DOHH2 (cell line): Measurements from ENCODE around the gene ZNF398.
"Not testable (repeated sequence)": the region's sequence is repeated elsewhere in the genome, so short reads cannot be mapped to it uniquely, and the experiment has no call there.

Source experiments
- H3F3A ChIP-seq: fragments of 200-600 bp; sonication (generic), shearing (Covaris generic); 2 replicates; pipeline ENCODE4 v1.6.0; 2016; ENCODE audit warnings: antibody characterized with exemption, mild to moderate bottlenecking; ENCODE audit not compliant: control insufficient read depth, insufficient read depth
- H3K27ac ChIP-seq: fragments of 200-600 bp; sonication (generic); 2 replicates; pipeline ENCODE4 v1.5.1; 2014; ENCODE audit warnings: low read depth, mild to moderate bottlenecking, low read length, moderate library complexity
- H3K27me3 ChIP-seq: fragments of 200-600 bp; sonication (generic); 2 replicates; pipeline ENCODE4 v1.6.1; 2014; ENCODE audit warnings: mild to moderate bottlenecking, low read length, mixed read lengths; ENCODE audit not compliant: control insufficient read depth
- H3K36me3 ChIP-seq: fragments of 200-600 bp; sonication (generic); 2 replicates; pipeline ENCODE4 v1.6.1; 2014; ENCODE audit warnings: mild to moderate bottlenecking, low read length, moderate library complexity, mixed read lengths; ENCODE audit not compliant: control insufficient read depth
- H3K4me1 ChIP-seq: fragments of 200-600 bp; sonication (generic); 2 replicates; pipeline ENCODE4 v1.6.1; 2014; ENCODE audit warnings: mild to moderate bottlenecking, low read length, mixed read lengths; ENCODE audit not compliant: control insufficient read depth
- H3K4me2 ChIP-seq: fragments of 200-600 bp; sonication (generic); 2 replicates; pipeline ENCODE4 v1.6.0; 2014; ENCODE audit warnings: mild to moderate bottlenecking, low read length, moderate library complexity
- H3K4me3 ChIP-seq: fragments of 200-600 bp; sonication (generic); 2 replicates; pipeline ENCODE4 v1.5.1; 2014; ENCODE audit warnings: mild to moderate bottlenecking, low read length, mixed read lengths
- H3K79me2 ChIP-seq: fragments of 200-600 bp; sonication (generic); 2 replicates; pipeline ENCODE4 v1.6.1; 2014; ENCODE audit warnings: mild to moderate bottlenecking, low read length, mixed read lengths; ENCODE audit not compliant: control insufficient read depth
- H3K9me2 ChIP-seq: fragments of 200-600 bp; sonication (generic); replicated peaks from 2 replicates; pipeline ENCODE4 v1.6.1; 2014; ENCODE audit warnings: mild to moderate bottlenecking, low read length, mixed read lengths; ENCODE audit not compliant: control insufficient read depth
- H3K9me3 ChIP-seq: fragments of 200-600 bp; sonication (generic); 2 replicates; pipeline ENCODE4 v1.6.1; 2014; ENCODE audit warnings: antibody characterized with exemption, low read length, mixed read lengths; ENCODE audit not compliant: control insufficient read depth, insufficient read depth
- H4K20me1 ChIP-seq: fragments of 200-600 bp; sonication (generic); 2 replicates; pipeline ENCODE4 v1.6.0; 2014; ENCODE audit warnings: low read depth, mild to moderate bottlenecking, antibody characterized with exemption, low read length, moderate library complexity; ENCODE audit not compliant: control insufficient read depth, insufficient read depth
- CTCF ChIP-seq: fragments of 200-600 bp; sonication (generic); IDR thresholded peaks from one replicate; pipeline ENCODE4 v1.5.1; 2014; ENCODE audit warnings: antibody characterized with exemption, mild to moderate bottlenecking, low read depth, low read length; ENCODE audit not compliant: poor library complexity, severe bottlenecking
- EZH2phosphoT487 ChIP-seq: fragments of 200-600 bp; sonication (generic); IDR thresholded peaks from 2 replicates; pipeline ENCODE4 v1.6.1; 2017; ENCODE audit warnings: borderline replicate concordance, mild to moderate bottlenecking, antibody characterized with exemption, low read length, moderate library complexity, mixed read lengths

Gene ZNF398

DNA sequence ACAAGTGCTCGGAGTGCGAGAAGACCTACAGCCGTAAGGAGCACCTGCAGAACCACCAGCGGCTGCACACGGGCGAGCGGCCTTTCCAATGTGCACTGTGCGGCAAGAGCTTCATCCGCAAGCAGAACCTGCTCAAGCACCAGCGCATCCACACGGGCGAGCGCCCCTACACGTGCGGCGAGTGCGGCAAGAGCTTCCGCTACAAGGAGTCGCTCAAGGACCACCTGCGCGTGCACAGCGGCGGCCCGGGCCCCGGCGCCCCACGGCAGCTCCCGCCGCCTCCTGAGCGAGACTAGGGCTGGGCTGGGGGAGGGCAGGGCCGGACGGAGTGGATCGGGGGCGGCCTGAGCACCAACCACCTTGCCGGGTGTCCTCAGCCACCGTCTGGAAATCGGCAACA, 77.1 kb downstream of the ZNF398 start:
- H3K36me3 ChIP-seq, result peaks cover 36% of the 10 kb centered on the region
- H3K4me2 ChIP-seq, result no peak overlapping the region
- no peaks in the 10 kb centered on the region for H4K20me1 ChIP-seq
- no peaks in the 10 kb centered on the region for H3K79me2 ChIP-seq
- H3K4me3 ChIP-seq, result no peak overlapping the region
- H3F3A ChIP-seq, result no peaks in the 10 kb centered on the region; the same call in none of the 2 replicates
- H3K27me3 ChIP-seq, result no peaks in the 10 kb centered on the region; the same call in 1 of the 2 replicates
- no peaks in the 10 kb centered on the region for H3K4me1 ChIP-seq
- H3K27ac ChIP-seq, result no peak overlapping the region
- no peaks in the 10 kb centered on the region for H3K9me2 ChIP-seq
- no peaks in the 10 kb centered on the region for H3K9me3 ChIP-seq
- TF ChIP-seq CTCF (no peak), EZH2phosphoT487 (no peak)

DNA sequence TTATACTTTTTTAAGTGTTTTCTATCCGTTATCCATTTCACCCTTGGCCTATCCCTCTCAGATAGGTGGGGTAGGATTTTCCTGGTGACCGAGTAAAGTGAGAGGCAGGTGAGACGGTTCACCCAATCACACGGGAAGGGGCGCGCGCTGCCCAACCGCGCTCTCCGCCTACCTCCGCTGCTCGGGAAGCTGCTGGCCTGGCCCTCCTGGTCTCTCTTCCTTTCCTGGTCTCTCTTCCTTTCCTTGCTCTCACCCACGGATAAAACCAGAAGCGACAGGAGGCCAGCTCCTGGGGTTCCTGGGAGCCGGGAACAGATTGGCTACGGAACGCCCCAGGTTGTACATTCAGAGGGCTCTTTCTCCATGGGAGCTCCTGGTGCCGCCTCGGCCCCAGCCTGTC, 77.9 kb downstream of the ZNF398 start:
- Histone ChIP-seq H3K36me3 (peaks cover 30% of the 10 kb centered on the region), H3K27me3 (no peaks in the 10 kb centered on the region; the same call in 1 of the 2 replicates), H3K4me3 (no peak overlapping the region), H4K20me1 (no peaks in the 10 kb centered on the region), H3K4me1 (no peaks in the 10 kb centered on the region), H3K9me2 (no peaks in the 10 kb centered on the region), H3K27ac (no peak overlapping the region), H3K9me3 (no peaks in the 10 kb centered on the region), H3K79me2 (no peaks in the 10 kb centered on the region), H3K4me2 (no peak overlapping the region), H3F3A (no peaks in the 10 kb centered on the region; the same call in none of the 2 replicates)
- no peak for TF ChIP-seq EZH2phosphoT487
- TF ChIP-seq CTCF, result no peak

- Histone ChIP-seq H3F3A (no peaks in the 10 kb centered on the region; the same call in none of the 2 replicates), H3K36me3 (peaks cover 30% of the 10 kb centered on the region), H3K4me3 (no peak overlapping the region), H3K4me1 (no peaks in the 10 kb centered on the region), H3K9me3 (no peaks in the 10 kb centered on the region), H3K27me3 (no peaks in the 10 kb centered on the region; the same call in 1 of the 2 replicates), H4K20me1 (no peaks in the 10 kb centered on the region), H3K4me2 (no peak overlapping the region), H3K27ac (no peak overlapping the region), H3K9me2 (no peaks in the 10 kb centered on the region), H3K79me2 (no peaks in the 10 kb centered on the region)
- TF ChIP-seq CTCF (no peak), EZH2phosphoT487 (no peak)
These were observed 78.4 kb downstream of the ZNF398 start for GRCh38 chr7:149225656-149226055.

DNA sequence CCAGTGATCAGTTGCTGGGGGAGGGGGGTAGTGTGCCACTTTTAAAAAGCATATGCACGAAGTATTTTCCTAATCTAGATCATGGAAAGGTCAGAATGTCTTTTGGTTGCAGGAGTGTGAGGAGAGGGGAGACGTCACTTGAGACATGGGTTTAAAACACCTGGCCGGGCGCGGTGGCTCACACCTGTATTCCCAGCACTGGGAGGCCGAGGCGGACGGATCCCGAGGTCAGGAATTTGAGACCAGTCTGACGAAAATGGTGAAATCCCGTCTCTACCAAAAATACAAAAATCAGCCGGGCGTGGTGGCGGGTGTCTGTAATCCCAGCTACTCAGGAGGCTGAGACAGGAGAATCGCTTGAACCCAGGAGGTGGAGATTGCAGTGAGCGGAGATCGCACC, 79.1 kb downstream of the ZNF398 start:
- not testable (repeated sequence) for H4K20me1 ChIP-seq, H3K9me3 ChIP-seq, H3K27me3 ChIP-seq, H3K9me2 ChIP-seq, H3K27ac ChIP-seq, H3K79me2 ChIP-seq, H3K4me3 ChIP-seq, H3F3A ChIP-seq, H3K4me2 ChIP-seq, H3K4me1 ChIP-seq
- H3K36me3 ChIP-seq, result peaks cover 24% of the 10 kb centered on the region
